HG03135 (cell line): ENCODE measurements around the gene SLC24A1.

Experiments
- ATAC-seq: cut with Tn5 transposase; IDR thresholded peaks from one replicate; pipeline ENCODE4 v1.9.1; 2021; ENCODE audit warnings: mild to moderate bottlenecking, moderate library complexity; ENCODE audit not compliant: unreplicated experiment

Gene SLC24A1

GRCh38 chr15:65651831-65652749 lies 30.4 kb downstream of the SLC24A1 start:
- ATAC-seq, result no peak

DNA sequence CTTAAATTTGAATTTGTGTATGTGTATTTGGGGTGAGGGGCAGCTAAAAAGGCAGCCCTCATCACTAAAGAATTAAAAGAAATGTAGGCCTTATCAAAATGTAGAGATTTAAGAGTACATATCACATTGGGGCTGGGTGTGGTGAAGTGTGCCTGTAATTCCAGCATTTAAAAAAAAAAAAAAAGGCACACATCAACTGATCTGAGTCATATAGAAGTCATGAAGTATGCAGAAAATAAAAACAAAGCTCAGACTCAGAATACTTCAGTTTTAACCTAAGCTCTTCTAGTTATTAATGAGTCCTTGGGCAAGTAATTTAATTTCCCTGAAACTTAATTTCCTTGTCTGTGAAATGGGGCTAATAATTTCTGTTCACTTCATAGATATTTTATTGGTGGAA lies 31.6 kb downstream of the SLC24A1 start:
- no peak for ATAC-seq

DNA sequence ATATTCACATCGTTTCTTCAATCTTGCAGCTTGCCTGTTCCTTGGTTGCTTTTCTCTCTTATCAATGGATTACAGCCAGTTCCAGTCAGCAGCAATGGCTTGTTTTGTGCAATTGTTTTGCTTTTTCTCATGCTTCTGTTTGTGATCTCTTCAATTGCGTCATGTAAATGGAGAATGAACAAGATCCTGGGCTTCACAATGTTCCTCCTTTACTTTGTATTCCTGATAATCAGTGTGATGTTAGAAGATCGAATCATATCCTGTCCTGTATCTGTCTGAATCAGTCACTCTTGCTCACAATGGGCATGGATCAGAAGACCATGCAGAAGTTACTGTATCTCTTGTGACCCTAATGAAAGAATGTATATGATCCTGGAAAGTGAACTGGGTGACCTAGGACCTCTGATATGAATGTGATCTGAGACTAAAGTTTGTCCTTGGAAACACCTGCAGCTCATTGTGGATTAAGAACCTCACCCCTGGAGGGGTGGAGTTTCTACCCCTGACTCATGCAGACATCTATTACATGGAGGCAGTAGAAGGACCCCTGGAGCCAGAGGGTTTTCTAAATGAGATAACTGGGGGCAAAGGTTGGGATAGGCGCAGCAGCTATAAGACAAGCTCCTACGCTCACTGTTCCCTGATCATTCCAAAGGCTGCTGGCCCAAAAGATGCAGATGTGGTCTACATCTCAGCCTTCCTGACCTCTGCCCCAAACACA lies 32.2 kb downstream of the SLC24A1 start:
- no peak for ATAC-seq

DNA sequence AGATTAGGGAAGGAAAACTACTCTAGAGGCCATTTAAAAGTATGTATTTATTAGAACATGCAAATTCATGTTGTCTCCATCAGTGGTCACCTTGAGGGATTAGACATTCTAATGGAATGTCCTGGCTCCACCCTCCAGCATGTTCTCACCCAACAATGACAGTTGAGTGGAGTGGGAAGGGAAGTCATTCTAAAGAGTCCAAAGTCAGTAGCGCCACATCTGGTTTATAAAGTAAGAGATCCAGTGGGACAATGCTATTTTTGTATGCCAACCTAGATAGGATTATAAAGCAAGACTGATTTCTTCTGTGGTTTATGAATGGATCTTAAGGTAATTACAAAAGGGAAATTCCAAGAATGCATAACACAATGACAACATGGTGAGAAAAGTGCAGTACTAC lies 33.3 kb downstream of the SLC24A1 start:
- ATAC-seq, result no peak

DNA sequence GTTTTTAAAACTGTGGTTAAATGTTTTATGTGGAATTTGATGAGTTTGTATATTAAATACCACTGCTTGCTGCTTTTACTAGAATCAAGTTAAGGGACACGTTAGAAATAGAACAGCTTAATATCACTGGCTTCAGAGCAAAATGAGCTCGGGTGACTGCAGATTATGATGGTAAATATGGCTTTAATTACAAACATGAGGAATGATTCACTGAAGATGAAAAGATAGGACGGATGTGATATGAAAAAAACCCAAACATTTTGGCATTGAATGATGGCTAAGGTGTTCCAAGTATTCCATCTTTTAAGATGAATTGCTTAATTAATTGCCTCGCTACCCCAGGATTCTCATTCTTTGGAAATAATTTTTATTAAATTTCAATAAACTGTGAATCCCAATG lies 33.7 kb downstream of the SLC24A1 start:
- no peak for ATAC-seq

DNA sequence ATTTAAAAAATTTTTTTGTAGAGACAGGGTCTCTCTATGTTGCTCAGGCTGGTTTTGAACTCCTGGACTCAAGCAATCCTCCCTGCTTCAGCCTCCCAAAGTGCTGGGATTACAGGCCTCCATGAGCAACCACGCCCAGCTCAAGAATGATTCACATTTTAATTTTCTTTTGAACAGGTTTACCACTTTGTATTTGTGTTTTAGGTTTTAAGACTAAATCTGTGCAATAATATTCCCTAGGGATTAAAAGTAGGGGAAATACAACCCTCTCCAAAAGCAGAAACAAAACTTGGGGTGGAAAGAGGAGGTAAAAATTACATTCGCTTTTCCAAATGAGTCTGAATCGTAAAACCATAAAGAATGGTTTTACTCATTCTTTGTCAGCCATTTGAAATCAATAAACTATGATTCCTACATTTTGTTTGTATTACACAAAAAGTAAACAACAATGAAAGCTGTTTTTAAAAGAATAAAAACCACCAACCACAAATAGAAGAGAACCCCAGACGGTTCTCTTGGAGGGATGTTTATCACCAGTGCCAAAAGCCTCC lies 37.8 kb downstream of the SLC24A1 start:
- ATAC-seq, result no peak

- no peak for ATAC-seq
Observed at GRCh38 chr15:65660927-65661326, 39.2 kb downstream of the SLC24A1 start.

- no peak for ATAC-seq
Observed at GRCh38 chr15:65663521-65663920, 41.8 kb downstream of the SLC24A1 start.

DNA sequence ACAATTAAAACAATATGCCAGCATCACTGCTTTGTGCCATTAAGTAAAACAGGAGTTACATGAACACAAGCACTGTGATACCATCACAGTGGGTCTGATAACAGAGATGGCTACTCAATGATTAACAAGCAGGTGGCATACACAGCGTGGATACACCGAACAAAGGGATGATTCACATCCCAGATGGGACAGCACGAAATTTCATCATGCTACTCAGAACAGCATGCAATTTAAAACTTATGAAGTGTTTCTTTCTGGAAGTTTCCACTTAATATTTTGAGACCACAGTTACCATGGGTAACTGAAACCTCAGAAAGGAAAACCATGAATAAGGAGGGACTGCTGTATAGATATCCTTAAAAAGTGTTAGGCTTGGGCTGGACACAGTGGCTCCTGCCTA lies 44.5 kb downstream of the SLC24A1 start:
- ATAC-seq, result no peak

DNA sequence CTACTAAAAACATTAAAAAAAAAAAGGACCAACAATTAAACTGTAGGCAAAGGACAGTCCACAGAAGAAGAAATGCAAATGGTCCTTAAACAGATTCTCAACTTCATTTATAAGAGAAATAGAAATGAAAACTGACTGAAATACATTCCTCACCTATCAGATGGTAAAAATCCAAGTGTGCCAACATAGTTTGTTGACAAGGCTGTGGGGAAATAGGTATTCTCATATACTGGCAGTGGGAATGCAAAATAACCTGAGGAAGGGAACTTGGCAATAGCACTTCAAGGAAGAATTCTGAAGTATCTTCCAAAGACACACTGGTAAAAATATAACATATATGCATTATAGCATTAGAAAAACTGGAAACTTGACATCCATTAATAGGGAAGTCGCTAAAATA lies 53.8 kb downstream of the SLC24A1 start:
- ATAC-seq, result no peak

- no peak for ATAC-seq
Observed at GRCh38 chr15:65676123-65676522, 54.4 kb downstream of the SLC24A1 start.

DNA sequence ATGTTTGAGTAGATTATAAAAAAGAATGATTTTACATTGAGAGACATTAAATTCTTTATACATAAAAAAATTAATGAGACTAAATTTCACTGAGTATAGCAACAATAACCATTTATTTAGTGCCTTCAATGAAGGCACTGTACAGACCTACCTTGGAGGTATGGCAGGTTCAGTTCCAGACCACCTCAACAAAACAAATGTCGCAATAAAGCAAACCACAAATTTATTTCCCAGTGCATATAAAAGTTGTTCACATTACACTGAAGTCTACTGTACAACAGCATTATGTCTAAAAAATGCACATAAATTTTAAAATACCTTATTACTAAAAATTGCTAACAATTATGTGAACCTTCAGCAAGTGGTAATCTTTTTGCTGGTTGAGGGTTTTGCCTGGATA lies 58.8 kb downstream of the SLC24A1 start:
- no peak for ATAC-seq

DNA sequence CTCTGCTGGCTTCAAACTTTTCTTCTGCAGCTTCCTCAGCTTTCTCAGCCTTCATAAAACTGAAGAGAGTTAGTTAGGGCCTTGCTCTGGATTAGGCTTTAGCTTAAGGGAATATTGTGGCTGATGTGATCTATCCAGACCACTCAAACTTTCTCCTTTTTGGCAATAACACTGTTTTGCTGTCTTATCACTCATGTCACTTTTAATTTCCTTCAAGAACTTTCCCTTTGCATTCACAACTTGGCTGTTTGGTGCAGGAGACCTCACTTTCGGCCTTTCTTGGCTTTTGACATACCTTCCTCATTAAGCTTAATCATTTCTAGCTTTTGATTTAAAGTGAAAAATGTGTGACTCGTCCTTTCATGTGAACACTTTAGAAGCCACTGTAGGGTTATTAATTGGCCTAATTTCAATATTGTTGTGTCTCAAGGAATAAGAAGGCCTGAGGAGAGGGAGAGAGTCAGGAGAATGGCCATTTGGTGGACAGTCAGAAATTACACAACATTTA lies 60.7 kb downstream of the SLC24A1 start:
- ATAC-seq, result no peak

- ATAC-seq, result no peak
Observed at GRCh38 chr15:65688462-65688861, 66.7 kb downstream of the SLC24A1 start.

DNA sequence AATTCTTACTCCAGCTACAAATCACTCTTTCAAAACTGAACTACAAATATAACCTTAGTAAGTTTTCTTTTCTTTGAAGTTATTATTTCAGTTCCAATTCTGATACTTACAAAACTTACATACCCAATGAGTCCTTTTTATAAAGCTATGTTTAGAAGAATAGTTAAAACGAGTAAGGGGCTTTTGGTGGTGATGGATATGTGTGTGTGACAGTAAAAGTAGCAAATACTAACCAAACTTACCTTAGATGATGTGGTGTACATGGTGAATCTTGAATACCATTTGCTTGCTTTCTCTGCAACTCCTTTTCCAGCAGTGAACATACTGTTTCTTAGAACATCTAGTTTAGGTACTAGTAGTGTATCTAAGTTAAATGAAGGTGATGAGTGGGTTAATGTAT lies 68.4 kb downstream of the SLC24A1 start:
- no peak for ATAC-seq

DNA sequence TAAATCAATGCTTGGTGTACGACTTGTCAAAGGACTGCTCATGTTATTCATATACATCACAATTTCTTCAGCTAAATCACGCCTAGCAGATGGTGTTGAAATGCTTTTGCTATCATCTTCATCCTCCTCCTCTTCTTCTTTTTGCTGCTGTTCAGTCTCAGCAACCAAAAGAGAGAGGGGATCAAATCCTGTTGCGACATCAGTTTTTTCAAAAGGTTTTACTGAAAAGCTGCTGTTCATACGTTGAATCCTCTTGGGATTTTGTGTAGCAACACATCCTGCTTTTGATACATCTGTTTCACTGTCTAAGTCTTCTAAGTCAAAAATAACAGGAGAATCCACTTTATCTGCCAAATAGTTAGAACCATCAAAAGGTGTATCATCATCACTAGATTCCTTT lies 69.0 kb downstream of the SLC24A1 start:
- no peak for ATAC-seq

DNA sequence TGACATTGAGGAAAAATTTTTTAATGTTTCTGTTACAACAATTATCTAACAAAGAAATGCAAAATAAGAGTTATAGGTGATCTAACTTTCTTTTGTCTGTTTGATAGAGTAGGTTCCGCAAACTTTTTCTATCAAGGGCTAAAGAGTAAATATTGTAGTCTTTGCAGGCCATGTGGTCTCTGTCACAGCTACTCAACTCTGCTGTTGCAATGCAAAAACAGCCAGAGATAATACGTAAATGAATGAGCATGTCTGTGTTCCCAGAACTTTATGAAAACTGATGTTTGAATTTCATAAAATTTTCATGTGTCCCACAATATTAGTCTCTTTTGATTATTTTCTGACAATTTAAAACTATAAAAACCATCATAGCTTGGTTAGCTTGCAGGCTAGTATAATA lies 73.3 kb downstream of the SLC24A1 start:
- no peak for ATAC-seq
